Measurements from ENCODE around the gene VPS37C. TPM values are rescaled to one million over a fixed set of nuclear protein-coding genes. Genes with fewer than 3 reads are reported as not detected.
A peak's percentile ranks its signal among the peaks of the same experiment; 100 is the strongest.

Gene VPS37C
- total and polyA plus RNA-seq, 2 of the 13 experiments (the other 11 are each of a cell fraction or from before 2014, with no cell fraction given), result 7.5 to 8.8 TPM

DNA sequence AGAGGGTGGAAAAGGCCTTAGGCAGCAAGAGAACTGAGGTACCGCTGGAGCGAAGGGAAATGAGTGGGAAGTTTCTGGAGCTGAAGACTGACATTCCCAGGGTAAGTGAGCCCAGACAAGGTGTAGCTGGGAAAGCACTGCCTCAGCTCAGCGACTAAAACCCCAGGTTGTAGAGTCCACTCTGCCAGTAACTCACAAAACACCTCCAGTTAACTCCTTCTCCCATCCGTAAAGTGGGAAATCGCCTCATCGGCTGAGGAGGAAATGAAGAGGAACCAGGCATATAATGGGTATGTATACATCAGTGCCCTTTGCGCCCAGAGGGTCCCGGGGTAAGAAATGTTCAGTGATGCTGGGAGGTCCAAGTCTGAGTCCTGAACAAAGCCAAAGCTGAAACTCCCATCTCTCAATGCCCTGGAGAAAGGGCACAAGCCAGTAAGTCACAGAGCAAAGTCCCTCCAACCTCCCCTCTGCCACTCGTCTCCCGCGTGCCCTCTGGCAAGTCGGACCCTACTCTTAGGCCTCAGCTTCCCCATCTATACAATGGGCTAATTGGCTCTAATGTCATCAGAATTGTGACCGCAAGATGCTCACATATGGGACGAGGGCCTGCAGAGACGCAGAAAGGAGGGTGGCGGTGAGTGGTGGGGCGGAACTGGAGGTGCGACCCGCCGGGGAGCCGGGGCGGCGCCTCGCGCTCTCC lies 588 bp downstream of the VPS37C start (continued):
- no peak for TF ChIP-seq IRX3 (CRISPR knock-in tag; IDR thresholded peaks at IDR 0.05; ENCODE audit: borderline replicate concordance, low read depth)
- no peak for TF ChIP-seq MAFF (IDR thresholded peaks at IDR 0.05; ENCODE audit: low read depth, low read length)
- TF ChIP-seq, protein P1, sequence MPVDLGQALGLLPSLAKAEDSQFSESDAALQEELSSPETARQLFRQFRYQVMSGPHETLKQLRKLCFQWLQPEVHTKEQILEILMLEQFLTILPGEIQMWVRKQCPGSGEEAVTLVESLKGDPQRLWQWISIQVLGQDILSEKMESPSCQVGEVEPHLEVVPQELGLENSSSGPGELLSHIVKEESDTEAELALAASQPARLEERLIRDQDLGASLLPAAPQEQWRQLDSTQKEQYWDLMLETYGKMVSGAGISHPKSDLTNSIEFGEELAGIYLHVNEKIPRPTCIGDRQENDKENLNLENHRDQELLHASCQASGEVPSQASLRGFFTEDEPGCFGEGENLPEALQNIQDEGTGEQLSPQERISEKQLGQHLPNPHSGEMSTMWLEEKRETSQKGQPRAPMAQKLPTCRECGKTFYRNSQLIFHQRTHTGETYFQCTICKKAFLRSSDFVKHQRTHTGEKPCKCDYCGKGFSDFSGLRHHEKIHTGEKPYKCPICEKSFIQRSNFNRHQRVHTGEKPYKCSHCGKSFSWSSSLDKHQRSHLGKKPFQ (CRISPR knock-in tag; IDR thresholded peaks at IDR 0.05; ENCODE audit: insufficient replicate concordance), result no peak
- no peak for TF ChIP-seq SOX6 (IDR thresholded peaks at IDR 0.05)
- TF ChIP-seq SOX6 (CRISPR knock-in tag; IDR thresholded peaks at IDR 0.05), result peak; percentile 25; the same call in 1 of the 2 replicates
- TF ChIP-seq NFE2L1 (CRISPR knock-in tag; IDR thresholded peaks at IDR 0.05; ENCODE audit: borderline replicate concordance), result no peak
- TF ChIP-seq DNMT3B (CRISPR knock-in tag; conservative IDR thresholded peaks at IDR 0.05), result no peak
- peak; percentile 69; the same call in 1 of the 2 replicates for TF ChIP-seq ZNF776 (CRISPR knock-in tag; IDR thresholded peaks at IDR 0.05)
- TF ChIP-seq, protein P2, sequence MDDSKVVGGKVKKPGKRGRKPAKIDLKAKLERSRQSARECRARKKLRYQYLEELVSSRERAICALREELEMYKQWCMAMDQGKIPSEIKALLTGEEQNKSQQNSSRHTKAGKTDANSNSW (CRISPR knock-in tag; IDR thresholded peaks at IDR 0.05; ENCODE audit: borderline replicate concordance), result no peak
- no peak for TF ChIP-seq TEF (CRISPR knock-in tag; IDR thresholded peaks at IDR 0.05)
- TF ChIP-seq, protein P3, sequence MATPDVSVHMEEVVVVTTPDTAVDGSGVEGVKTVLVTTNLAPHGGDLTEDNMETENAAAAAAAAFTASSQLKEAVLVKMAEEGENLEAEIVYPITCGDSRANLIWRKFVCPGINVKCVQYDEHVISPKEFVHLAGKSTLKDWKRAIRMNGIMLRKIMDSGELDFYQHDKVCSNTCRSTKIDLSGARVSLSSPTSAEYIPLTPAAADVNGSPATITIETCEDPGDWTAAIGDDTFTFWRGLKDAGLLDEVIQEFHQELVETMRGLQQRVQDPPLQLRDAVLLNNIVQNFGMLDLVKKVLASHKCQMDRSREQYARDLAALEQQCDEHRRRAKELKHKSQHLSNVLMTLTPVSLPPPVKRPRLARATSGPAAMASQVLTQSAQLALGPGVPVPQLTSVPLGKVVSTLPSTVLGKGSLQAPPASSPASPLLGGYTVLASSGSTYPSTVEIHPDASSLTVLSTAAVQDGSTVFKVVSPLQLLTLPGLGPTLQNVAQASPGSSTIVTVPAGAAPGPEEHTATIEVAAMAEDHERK (CRISPR knock-in tag; IDR thresholded peaks at IDR 0.05; ENCODE audit: low read depth), result no peak
- no peak for TF ChIP-seq ZNF7 (CRISPR knock-in tag; IDR thresholded peaks at IDR 0.05)
- TF ChIP-seq, protein P4, sequence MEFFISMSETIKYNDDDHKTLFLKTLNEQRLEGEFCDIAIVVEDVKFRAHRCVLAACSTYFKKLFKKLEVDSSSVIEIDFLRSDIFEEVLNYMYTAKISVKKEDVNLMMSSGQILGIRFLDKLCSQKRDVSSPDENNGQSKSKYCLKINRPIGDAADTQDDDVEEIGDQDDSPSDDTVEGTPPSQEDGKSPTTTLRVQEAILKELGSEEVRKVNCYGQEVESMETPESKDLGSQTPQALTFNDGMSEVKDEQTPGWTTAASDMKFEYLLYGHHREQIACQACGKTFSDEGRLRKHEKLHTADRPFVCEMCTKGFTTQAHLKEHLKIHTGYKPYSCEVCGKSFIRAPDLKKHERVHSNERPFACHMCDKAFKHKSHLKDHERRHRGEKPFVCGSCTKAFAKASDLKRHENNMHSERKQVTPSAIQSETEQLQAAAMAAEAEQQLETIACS (CRISPR knock-in tag; IDR thresholded peaks at IDR 0.05), result no peak
- TF ChIP-seq, protein P5, sequence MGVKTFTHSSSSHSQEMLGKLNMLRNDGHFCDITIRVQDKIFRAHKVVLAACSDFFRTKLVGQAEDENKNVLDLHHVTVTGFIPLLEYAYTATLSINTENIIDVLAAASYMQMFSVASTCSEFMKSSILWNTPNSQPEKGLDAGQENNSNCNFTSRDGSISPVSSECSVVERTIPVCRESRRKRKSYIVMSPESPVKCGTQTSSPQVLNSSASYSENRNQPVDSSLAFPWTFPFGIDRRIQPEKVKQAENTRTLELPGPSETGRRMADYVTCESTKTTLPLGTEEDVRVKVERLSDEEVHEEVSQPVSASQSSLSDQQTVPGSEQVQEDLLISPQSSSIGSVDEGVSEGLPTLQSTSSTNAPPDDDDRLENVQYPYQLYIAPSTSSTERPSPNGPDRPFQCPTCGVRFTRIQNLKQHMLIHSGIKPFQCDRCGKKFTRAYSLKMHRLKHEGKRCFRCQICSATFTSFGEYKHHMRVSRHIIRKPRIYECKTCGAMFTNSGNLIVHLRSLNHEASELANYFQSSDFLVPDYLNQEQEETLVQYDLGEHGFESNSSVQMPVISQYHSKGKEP (CRISPR knock-in tag; IDR thresholded peaks at IDR 0.05), result no peak
- TF ChIP-seq, protein P6, sequence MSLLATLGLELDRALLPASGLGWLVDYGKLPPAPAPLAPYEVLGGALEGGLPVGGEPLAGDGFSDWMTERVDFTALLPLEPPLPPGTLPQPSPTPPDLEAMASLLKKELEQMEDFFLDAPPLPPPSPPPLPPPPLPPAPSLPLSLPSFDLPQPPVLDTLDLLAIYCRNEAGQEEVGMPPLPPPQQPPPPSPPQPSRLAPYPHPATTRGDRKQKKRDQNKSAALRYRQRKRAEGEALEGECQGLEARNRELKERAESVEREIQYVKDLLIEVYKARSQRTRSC (CRISPR knock-in tag; IDR thresholded peaks at IDR 0.05; ENCODE audit: low read depth), result no peak
- TF ChIP-seq ZNF552 (CRISPR knock-in tag; IDR thresholded peaks at IDR 0.05; ENCODE audit: borderline replicate concordance), result no peak
- peak; percentile 71 for TF ChIP-seq HDAC1 (CRISPR knock-in tag; IDR thresholded peaks at IDR 0.05)
- TF ChIP-seq ZBTB21 (CRISPR knock-in tag; IDR thresholded peaks at IDR 0.05), result no peak
- TF ChIP-seq SNAI1 (CRISPR knock-in tag; IDR thresholded peaks at IDR 0.05; ENCODE audit: borderline replicate concordance), result no peak
- TF ChIP-seq ZNF652 (CRISPR knock-in tag; IDR thresholded peaks at IDR 0.05; ENCODE audit: borderline replicate concordance, low read depth), result no peak; the same call in 1 of the 2 replicates
- TF ChIP-seq ZNF24 (IDR thresholded peaks at IDR 0.05), result no peak
- no peak for TF ChIP-seq ZNF83 (CRISPR knock-in tag; IDR thresholded peaks at IDR 0.05; ENCODE audit: borderline replicate concordance)
- TF ChIP-seq CHD2 (IDR thresholded peaks at IDR 0.05; ENCODE audit: low read depth, low read length), result 0 out of 2 replicates have a peak, but pooled peaks have one; percentile 18

All from HepG2 (cell line).